IMR-90 (cell line): Measurements from ENCODE around the gene ZYG11A. TPM values are rescaled to one million over a fixed set of nuclear protein-coding genes. Genes with fewer than 3 reads are reported as not detected.

Experiments used
- ATAC-seq: fragments of 200-7000 bp; cut with Tn5 transposase; 2 replicates; pipeline ENCODE4 v1.9.1; 2020; ENCODE audit warnings: low read depth, mild to moderate bottlenecking, moderate library complexity
- BruUV-seq: library from RNA; stranded (reverse); fragments of 400-500 nt; replicated peaks from 2 replicates; lab custom pipeline; 2021; lab: Mats Ljungman, UMichigan
- CTCF ChIA-PET: fragments of 300-600 bp; formaldehyde crosslinking; extraction: SDS; loops from one replicate; lab custom pipeline; 2021; ENCODE audit warnings: antibody characterized with exemption; lab: Yijun Ruan, JAX
- POLR2A ChIA-PET: fragments of 300-600 bp; sonication (Branson Sonifier 250); formaldehyde crosslinking; loops from one replicate; lab custom pipeline; 2022; ENCODE audit warnings: antibody characterized with exemption; ENCODE audit not compliant: unreplicated experiment; lab: Charles Lee
- DNase-seq: peaks from one replicate; pipeline ENCODE4 v3.0.0; 2013
- H2AFZ ChIP-seq: replicated peaks from 2 replicates; pipeline ENCODE3; 2013; ENCODE audit warnings: low read length, mild to moderate bottlenecking; ENCODE audit not compliant: poor library complexity
- H2AK5ac ChIP-seq: 2 replicates; pipeline ENCODE4 v1.6.1; 2013; ENCODE audit warnings: low read depth, low read length, inconsistent platforms
- H2AK9ac ChIP-seq: replicated peaks from 2 replicates; pipeline ENCODE3; 2013; ENCODE audit warnings: mild to moderate bottlenecking, low read depth, low read length, moderate library complexity; ENCODE audit not compliant: poor library complexity
- H2BK120ac ChIP-seq: 2 replicates; pipeline ENCODE4 v1.6.1; 2013; ENCODE audit warnings: low read depth, low read length, inconsistent platforms
- H2BK15ac ChIP-seq: 3 replicates; pipeline ENCODE4 v1.6.1; 2013; ENCODE audit warnings: low read depth, low read length, inconsistent platforms
- H2BK20ac ChIP-seq: 2 replicates; pipeline ENCODE4 v1.6.1; 2013; ENCODE audit warnings: low read depth, mild to moderate bottlenecking, inconsistent platforms, low read length, moderate library complexity
- H2BK5ac ChIP-seq: 2 replicates; pipeline ENCODE4 v1.6.1; 2013; ENCODE audit warnings: mild to moderate bottlenecking, low read depth, low read length, inconsistent platforms; ENCODE audit not compliant: poor library complexity, severe bottlenecking
- H3K14ac ChIP-seq: replicated peaks from 2 replicates; pipeline ENCODE4 v1.6.1; 2013; ENCODE audit warnings: low read depth, low read length, inconsistent platforms
- H3K18ac ChIP-seq: 2 replicates; pipeline ENCODE4 v1.6.1; 2013; ENCODE audit warnings: low read depth, low read length, control low read depth
- H3K23ac ChIP-seq: 2 replicates; pipeline ENCODE4 v1.6.1; 2013; ENCODE audit warnings: low read depth, low read length, inconsistent platforms
- H3K27ac ChIP-seq: 2 replicates; pipeline ENCODE4 v1.5.1; 2013; ENCODE audit warnings: mild to moderate bottlenecking, control low read depth, low read length; ENCODE audit not compliant: insufficient read depth
- H3K27me3 ChIP-seq: 2 replicates; pipeline ENCODE4 v1.6.1; 2013; ENCODE audit warnings: low read length; ENCODE audit not compliant: control insufficient read depth, insufficient read depth
- H3K36me3 ChIP-seq: 2 replicates; pipeline ENCODE4 v1.6.1; 2013; ENCODE audit warnings: low read length, mixed read lengths; ENCODE audit not compliant: control insufficient read depth, insufficient read depth
- H3K4ac ChIP-seq: 2 replicates; pipeline ENCODE4 v1.6.1; 2013; ENCODE audit warnings: low read depth, low read length, inconsistent platforms
- H3K4me1 ChIP-seq: 2 replicates; pipeline ENCODE4 v1.6.1; 2013; ENCODE audit warnings: low read length, mixed read lengths; ENCODE audit not compliant: control insufficient read depth, insufficient read depth
- H3K4me2 ChIP-seq: 2 replicates; pipeline ENCODE4 v1.6.1; 2013; ENCODE audit warnings: low read depth, mild to moderate bottlenecking, control low read depth, low read length, moderate library complexity
- H3K4me3 ChIP-seq: 2 replicates; pipeline ENCODE4 v1.5.1; 2013; ENCODE audit warnings: low read depth, mild to moderate bottlenecking, control low read depth, low read length, moderate library complexity; ENCODE audit not compliant: insufficient read depth
- H3K56ac ChIP-seq: 2 replicates; pipeline ENCODE4 v1.6.1; 2013; ENCODE audit warnings: low read length, inconsistent platforms; ENCODE audit not compliant: insufficient read depth; ENCODE audit errors: extremely low read depth
- H3K79me1 ChIP-seq, 2 experiments: 2 replicates each; pipeline ENCODE4 v1.6.1; 2013; ENCODE audit warnings: low read length in 2 of 2, inconsistent platforms in 1 of 2, low read depth in 1 of 2
- H3K9ac ChIP-seq: 2 replicates; pipeline ENCODE4 v1.6.1; 2013; ENCODE audit warnings: low read depth, low read length, control low read depth
- H3K9me1 ChIP-seq: 2 replicates; pipeline ENCODE4 v1.6.1; 2013; ENCODE audit warnings: low read length, inconsistent platforms; ENCODE audit not compliant: insufficient read depth
- H3K9me3 ChIP-seq: 2 replicates; pipeline ENCODE4 v1.6.1; 2013; ENCODE audit warnings: low read length; ENCODE audit not compliant: control insufficient read depth, insufficient read depth
- H4K20me1 ChIP-seq: 2 replicates; pipeline ENCODE4 v1.6.1; 2013; ENCODE audit warnings: low read length, inconsistent platforms; ENCODE audit not compliant: insufficient read depth
- H4K5ac ChIP-seq: 2 replicates; pipeline ENCODE4 v1.6.1; 2013; ENCODE audit warnings: mild to moderate bottlenecking, low read depth, low read length, control low read depth
- H4K8ac ChIP-seq, 2 experiments: 2 replicates each; pipeline ENCODE4 v1.6.1; 2013; ENCODE audit warnings: low read depth in 2 of 2, low read length in 2 of 2, control low read depth in 1 of 2, inconsistent platforms in 1 of 2
- H4K91ac ChIP-seq: 2 replicates; pipeline ENCODE4 v1.6.1; 2013; ENCODE audit warnings: low read depth, low read length, inconsistent platforms; ENCODE audit not compliant: insufficient read depth
- BHLHE40 ChIP-seq: fragments of 150-350 bp; IDR thresholded peaks from 2 replicates; pipeline ENCODE4 v1.6.1; 2016; ENCODE audit warnings: mild to moderate bottlenecking, low read depth, low read length
- CEBPB ChIP-seq: IDR thresholded peaks from 2 replicates; pipeline ENCODE4 v1.6.1; 2012; ENCODE audit warnings: low read depth, low read length, improper control_type of control experiment
- CHD1 ChIP-seq: IDR thresholded peaks from 2 replicates; pipeline ENCODE4 v1.6.1; 2012; ENCODE audit warnings: low read depth, low read length, improper control_type of control experiment
- CTCF ChIP-seq: conservative IDR thresholded peaks from 2 replicates; pipeline ENCODE4 v1.5.1; 2012; ENCODE audit warnings: mild to moderate bottlenecking, low read depth, low read length, improper control_type of control experiment
- ELK1 ChIP-seq: fragments of 150-350 bp; IDR thresholded peaks from 2 replicates; pipeline ENCODE4 v1.6.1; 2016; ENCODE audit warnings: low read depth, mild to moderate bottlenecking, low read length, moderate library complexity, borderline replicate concordance
- FOS ChIP-seq: fragments of 150-350 bp; IDR thresholded peaks from 2 replicates; pipeline ENCODE4 v1.6.1; 2016; ENCODE audit warnings: low read depth, low read length
- MAFK ChIP-seq: IDR thresholded peaks from 2 replicates; pipeline ENCODE4 v1.6.1; 2012; ENCODE audit warnings: low read depth, low read length, improper control_type of control experiment
- MAZ ChIP-seq: IDR thresholded peaks from 2 replicates; pipeline ENCODE4 v1.6.1; 2012; ENCODE audit warnings: low read depth, mild to moderate bottlenecking, low read length, improper control_type of control experiment, moderate library complexity, borderline replicate concordance
- MXI1 ChIP-seq: IDR thresholded peaks from 2 replicates; pipeline ENCODE4 v1.6.1; 2012; ENCODE audit warnings: low read depth, mild to moderate bottlenecking, low read length, moderate library complexity, borderline replicate concordance
- POLR2A ChIP-seq: IDR thresholded peaks from 2 replicates; pipeline ENCODE4 v1.6.1; 2012; ENCODE audit warnings: mild to moderate bottlenecking, low read depth, low read length
- RAD21 ChIP-seq: IDR thresholded peaks from 2 replicates; pipeline ENCODE4 v1.6.1; 2012; ENCODE audit warnings: low read length, improper control_type of control experiment
- RCOR1 ChIP-seq: IDR thresholded peaks from 2 replicates; pipeline ENCODE4 v1.6.1; 2012; ENCODE audit warnings: mild to moderate bottlenecking, low read length, improper control_type of control experiment; ENCODE audit not compliant: insufficient replicate concordance
- RFX5 ChIP-seq: IDR thresholded peaks from 2 replicates; pipeline ENCODE4 v1.8.0; 2012; ENCODE audit warnings: low read depth, mild to moderate bottlenecking, low read length, moderate library complexity
- SMC3 ChIP-seq: fragments of 150-350 bp; IDR thresholded peaks from 2 replicates; pipeline ENCODE4 v1.6.1; 2016; ENCODE audit warnings: low read depth, mild to moderate bottlenecking, antibody characterized with exemption, low read length, moderate library complexity
- USF2 ChIP-seq: fragments of 150-350 bp; IDR thresholded peaks from 2 replicates; pipeline ENCODE4 v1.6.1; 2017; ENCODE audit warnings: mild to moderate bottlenecking, antibody characterized with exemption, low read length, low read depth
- WGBS, 2 experiments: methylation state at CpG; one replicate each; pipeline versions ENCODE4 v1.1.5 to v1.1.7; 2013; ENCODE audit warnings: missing lambda C conversion rate in 2 of 2; ENCODE audit not compliant: insufficient read length in 1 of 2; ENCODE audit errors: extremely low coverage in 2 of 2; 5-methylcytosine and 5-hydroxymethylcytosine counted together
- dilution Hi-C: fragments of 300-500 bp; cut with HindIII; formaldehyde crosslinking; loops from one replicate; pipeline ENCODE4 v1.14.3; 2018; ENCODE audit warnings: low sequenced_read_pairs; ENCODE audit not compliant: unreplicated experiment
- in situ Hi-C: fragments of 300-500 bp; cut with MboI; formaldehyde crosslinking; loops from 3 replicates; pipeline ENCODE4 v1.14.3; 2019; ENCODE audit warnings: low sequenced_read_pairs, inconsistent platforms, mixed read lengths
- intact Hi-C: fragments of 100-400 bp; cut with micrococcal nuclease; formaldehyde crosslinking; loops from 2 replicates; pipeline ENCODE4 v1.10.0; 2022
- polyA plus RNA-seq, 3 experiments: library from polyadenylated mRNA; depleted of rRNA; stranded (reverse); fragments of >200 nt; gene quantifications; 2 replicates each; pipeline ENCODE4 v1.2.3, GENCODE V29; 2012; ENCODE audit warnings: low replicate concordance in 1 of 3
- total RNA-seq: library from RNA; depleted of rRNA; stranded (reverse); fragments of >200 nt; gene quantifications from 2 replicates; pipeline ENCODE4 v1.2.3, GENCODE V29; 2012

Gene ZYG11A
- total and polyA plus RNA-seq, 2 of the 4 experiments (the other 2 are of a cell fraction): 0.63 to 2.0 TPM

- H2AK9ac ChIP-seq: no peak overlapping the region
- H2BK120ac ChIP-seq: no peak overlapping the region
- in situ Hi-C loops (no loop called here), dilution Hi-C loops (no loop called here), intact Hi-C loops (no loop called here)
- H3K36me3 ChIP-seq: no peaks in the 10 kb centered on the region
- ATAC-seq (no peak), DNase-seq (no peak)
- no CpG with 5 or more reads among the region's 3 CpGs for WGBS, 2 experiments
- H3K27me3 ChIP-seq: no peaks in the 10 kb centered on the region
- no peak overlapping the region for H4K5ac ChIP-seq
- no peak overlapping the region for H2BK5ac ChIP-seq
- H3K9ac ChIP-seq: no peak overlapping the region
- CTCF ChIA-PET: no interaction called here
- H4K8ac ChIP-seq: no peak overlapping the region; a peak in 1 of 4 replicates
- no peak overlapping the region for H3K23ac ChIP-seq
- no peak overlapping the region for H3K4me2 ChIP-seq
- no peaks in the 10 kb centered on the region for H4K20me1 ChIP-seq
- no peak overlapping the region for H4K91ac ChIP-seq
- peaks cover 8% of the 10 kb centered on the region in 2 experiments; a peak in 2 of 4 replicates for H3K79me1 ChIP-seq
- H2BK15ac ChIP-seq: no peak overlapping the region
- H2AFZ ChIP-seq: no peak overlapping the region
- POLR2A ChIA-PET: interaction anchor here (0.7 kb wide), 1 partner anchor 148 kb away, joined by 3 read pairs; no protein-coding TSS in a partner anchor
- no peak overlapping the region for H3K18ac ChIP-seq
- no peak overlapping the region for H3K4me3 ChIP-seq
- H3K56ac ChIP-seq: no peak overlapping the region
- H3K9me3 ChIP-seq: no peaks in the 10 kb centered on the region
- H2AK5ac ChIP-seq: no peak overlapping the region
- 0 out of 2 replicates have a peak, but pooled peaks cover 5% of the 10 kb centered on the region for H3K9me1 ChIP-seq
- no peak overlapping the region for H2BK20ac ChIP-seq
- no peak overlapping the region for H3K27ac ChIP-seq
- BruUV-seq: no TSS peak
- no peaks in the 10 kb centered on the region for H3K4me1 ChIP-seq
- H3K14ac ChIP-seq: no peak overlapping the region
- H3K4ac ChIP-seq: no peak overlapping the region
- no peak for TF ChIP-seq MXI1
- no peak for TF ChIP-seq MAZ
- no peak for TF ChIP-seq SMC3
- no peak for TF ChIP-seq RFX5
- TF ChIP-seq POLR2A: no peak
- TF ChIP-seq MAFK: no peak
- no peak for TF ChIP-seq CEBPB
- TF ChIP-seq ELK1: no peak
- TF ChIP-seq CHD1: no peak
- no peak for TF ChIP-seq BHLHE40
- TF ChIP-seq FOS: no peak
- no peak for TF ChIP-seq RAD21
- TF ChIP-seq RCOR1: no peak
- no peak for TF ChIP-seq USF2
- TF ChIP-seq CTCF: no peak
Measured at GRCh38 chr1:52943876-52944416, 101.4 kb downstream of the ZYG11A start.
